Caco-2 (cell line): Measurements from ENCODE around the gene GCNT2. TPM values are rescaled to one million over a fixed set of nuclear protein-coding genes. Genes with fewer than 3 reads are reported as not detected.
A peak's percentile ranks its signal among the peaks of the same experiment; 100 is the strongest.
"Not testable (repeated sequence)": the region's sequence is repeated elsewhere in the genome, so short reads cannot be mapped to it uniquely, and the experiment has no call there.

Source experiments
- BruUV-seq: library from RNA; stranded (reverse); fragments of 400-500 nt; replicated peaks from 2 replicates; lab custom pipeline; 2021; lab: Mats Ljungman, UMichigan
- CTCF ChIA-PET: fragments of 300-600 bp; sonication (Branson Sonifier 250); formaldehyde crosslinking; loops from one replicate; lab custom pipeline; 2022; ENCODE audit warnings: antibody characterized with exemption; lab: Charles Lee
- POLR2A ChIA-PET: fragments of 300-600 bp; sonication (Branson Sonifier 250); formaldehyde crosslinking; loops from one replicate; lab custom pipeline; 2022; ENCODE audit warnings: antibody characterized with exemption; lab: Charles Lee
- DNase-seq, 2 experiments: peaks; one replicate each; pipeline versions ENCODE4 v3.0.0 to v3.0.0-alpha.2; 2020 to 2022
- H3K27me3 ChIP-seq: replicated peaks from 2 replicates; pipeline ENCODE4 v1.6.0; 2011; ENCODE audit warnings: low read length; ENCODE audit not compliant: control insufficient read depth, insufficient read depth
- H3K36me3 ChIP-seq: 2 replicates; pipeline ENCODE4 v1.5.1; 2011; ENCODE audit warnings: low read length; ENCODE audit not compliant: control insufficient read depth, insufficient read depth
- H3K4me1 ChIP-seq: fragments of 250-450 bp; sonication (Bioruptor Pico); 2 replicates; pipeline ENCODE4 v1.5.1; 2020; ENCODE audit warnings: mild to moderate bottlenecking
- H3K4me3 ChIP-seq: 2 replicates; pipeline ENCODE4 v1.5.1; 2011; ENCODE audit warnings: low read depth, mild to moderate bottlenecking, control low read depth, low read length
- H3K9me3 ChIP-seq: fragments of 250-450 bp; sonication (Bioruptor Pico); 2 replicates; pipeline ENCODE4 v1.5.1; 2020; ENCODE audit warnings: mild to moderate bottlenecking, moderate library complexity
- H3K27ac Mint-ChIP-seq: one replicate; pipeline ENCODE4 v1.8.0; 2022; ENCODE audit warnings: mixed read lengths; ENCODE audit not compliant: unreplicated experiment
- H3K27me3 Mint-ChIP-seq: one replicate; pipeline ENCODE4 v1.8.0; 2022; ENCODE audit warnings: mixed read lengths; ENCODE audit not compliant: insufficient read depth, unreplicated experiment
- H3K36me3 Mint-ChIP-seq: one replicate; pipeline ENCODE4 v1.8.0; 2022; ENCODE audit warnings: mild to moderate bottlenecking, mixed read lengths; ENCODE audit not compliant: insufficient read depth, unreplicated experiment
- H3K4me1 Mint-ChIP-seq: one replicate; pipeline ENCODE4 v1.8.0; 2022; ENCODE audit warnings: low read depth, mixed read lengths; ENCODE audit not compliant: unreplicated experiment
- H3K4me3 Mint-ChIP-seq: one replicate; pipeline ENCODE4 v1.8.0; 2022; ENCODE audit warnings: mild to moderate bottlenecking, moderate library complexity, mixed read lengths; ENCODE audit not compliant: unreplicated experiment
- H3K9me3 Mint-ChIP-seq: one replicate; pipeline ENCODE4 v1.8.0; 2022; ENCODE audit warnings: mixed read lengths; ENCODE audit not compliant: unreplicated experiment
- CTCF ChIP-seq, 2 experiments: fragments of 200-600 bp in 1 of 2; IDR thresholded peaks; 1 replicate in 1 of 2; 2 replicates in 1 of 2; pipeline versions ENCODE4 v1.5.1 to v1.8.0; 2011 to 2022; ENCODE audit warnings: antibody characterized with exemption in 1 of 2, control low read depth in 1 of 2, inconsistent platforms in 1 of 2, low read depth in 1 of 2, low read length in 1 of 2, mild to moderate bottlenecking in 1 of 2, moderate library complexity in 1 of 2; ENCODE audit not compliant: insufficient read depth in 1 of 2, severe bottlenecking in 1 of 2, unreplicated experiment in 1 of 2
- intact Hi-C: fragments of 100-400 bp; cut with micrococcal nuclease; formaldehyde crosslinking; loops from one replicate; pipeline ENCODE4 v1.10.0; 2022; ENCODE audit not compliant: unreplicated experiment
- total RNA-seq: library from RNA; stranded (reverse); gene quantifications from 2 replicates; pipeline ENCODE4 v1.2.3, GENCODE V29; 2022

The GCNT2 gene
- total RNA-seq, 1 experiment from 2014 or later = 70.7 TPM

GRCh38 chr6:10514049-10514780 is 6.9 kb upstream of the GCNT2 start:
- H3K27me3 ChIP-seq = no peaks in the 10 kb centered on the region
- CTCF ChIA-PET = no interaction called here
- no peaks in the 10 kb centered on the region for H3K27me3 Mint-ChIP-seq
- H3K4me3 Mint-ChIP-seq = no peak overlapping the region
- H3K4me3 ChIP-seq = no peak overlapping the region
- POLR2A ChIA-PET = no interaction called here
- no peaks in the 10 kb centered on the region for H3K9me3 Mint-ChIP-seq
- no peak for DNase-seq
- no peak for TF ChIP-seq CTCF (IDR thresholded peaks at IDR 0.05; ENCODE audit: insufficient read depth in 1 of 2, low read depth in 1 of 2, low read length in 1 of 2, severe bottlenecking in 1 of 2, unreplicated experiment in 1 of 2)
- H3K9me3 ChIP-seq = no peaks in the 10 kb centered on the region
- no peaks in the 10 kb centered on the region for H3K36me3 ChIP-seq
- no TSS peak for BruUV-seq
- peaks cover 33% of the 10 kb centered on the region for H3K4me1 Mint-ChIP-seq
- no peak overlapping the region for H3K27ac Mint-ChIP-seq
- intact Hi-C loops = no loop called here
- H3K4me1 ChIP-seq = peaks cover 25% of the 10 kb centered on the region
- H3K36me3 Mint-ChIP-seq = peaks cover 6% of the 10 kb centered on the region

GRCh38 chr6:10516953-10517352 is 4.2 kb upstream of the GCNT2 start:
- ChIA-PET POLR2A (no interaction called here), CTCF (no interaction called here)
- intact Hi-C loops = no loop called here
- H3K27me3 ChIP-seq = no peaks in the 10 kb centered on the region
- TF ChIP-seq CTCF (IDR thresholded peaks at IDR 0.05; ENCODE audit: insufficient read depth in 1 of 2, low read depth in 1 of 2, low read length in 1 of 2, severe bottlenecking in 1 of 2, unreplicated experiment in 1 of 2) = no peak
- no peak overlapping the region for H3K4me3 ChIP-seq
- H3K27ac Mint-ChIP-seq = no peak overlapping the region
- no peaks in the 10 kb centered on the region for H3K36me3 ChIP-seq
- no peak for DNase-seq
- peaks cover 17% of the 10 kb centered on the region for H3K36me3 Mint-ChIP-seq
- H3K4me1 Mint-ChIP-seq = peaks cover 15% of the 10 kb centered on the region
- no peaks in the 10 kb centered on the region for H3K9me3 Mint-ChIP-seq
- no peaks in the 10 kb centered on the region for H3K27me3 Mint-ChIP-seq
- no peak overlapping the region for H3K4me3 Mint-ChIP-seq
- BruUV-seq = no TSS peak
- H3K4me1 ChIP-seq = peaks cover 17% of the 10 kb centered on the region
- no peaks in the 10 kb centered on the region for H3K9me3 ChIP-seq

- H3K36me3 ChIP-seq = no peaks in the 10 kb centered on the region
- Mint-ChIP-seq H3K4me3 (peak overlapping the region; percentile 62), H3K9me3 (no peaks in the 10 kb centered on the region), H3K36me3 (peaks cover 17% of the 10 kb centered on the region), H3K27ac (peak overlapping the region; percentile 81), H3K27me3 (no peaks in the 10 kb centered on the region), H3K4me1 (peaks cover 20% of the 10 kb centered on the region)
- TF ChIP-seq CTCF (IDR thresholded peaks at IDR 0.05; ENCODE audit: insufficient read depth in 1 of 2, low read depth in 1 of 2, low read length in 1 of 2, severe bottlenecking in 1 of 2, unreplicated experiment in 1 of 2) = no peak
- H3K27me3 ChIP-seq = no peaks in the 10 kb centered on the region
- no peak for DNase-seq
- ChIA-PET CTCF (interaction anchor here (0.6 kb wide), 1 partner anchor 550 kb away, joined by 3 read pairs; no protein-coding TSS in a partner anchor), POLR2A (interaction anchor here (0.7 to 1.0 kb wide), 2 partner anchors 49 to 204 kb away, joined by 3 to 4 read pairs; partner anchors contain the start of gene TMEM14C)
- BruUV-seq = no TSS peak
- H3K4me1 ChIP-seq = peaks cover 29% of the 10 kb centered on the region
- intact Hi-C loops = no loop called here
- no peak overlapping the region for H3K4me3 ChIP-seq
- H3K9me3 ChIP-seq = no peaks in the 10 kb centered on the region
These were observed 2.4 kb upstream of the GCNT2 start for GRCh38 chr6:10518557-10519407.

- H3K27me3 Mint-ChIP-seq, BruUV-seq, intact Hi-C loops, H3K36me3 ChIP-seq, H3K4me3 ChIP-seq, H3K9me3 ChIP-seq, H3K9me3 Mint-ChIP-seq, H3K27me3 ChIP-seq: not testable (repeated sequence)
- H3K36me3 Mint-ChIP-seq = peaks cover 20% of the 10 kb centered on the region
- POLR2A ChIA-PET = interaction anchor here (0.7 to 1.0 kb wide), 2 partner anchors 49 to 203 kb away, joined by 3 to 4 read pairs; partner anchors contain the start of gene TMEM14C
- H3K4me1 ChIP-seq = peaks cover 29% of the 10 kb centered on the region
- H3K4me3 Mint-ChIP-seq = peak overlapping the region; percentile 62
- peaks cover 23% of the 10 kb centered on the region for H3K4me1 Mint-ChIP-seq
- CTCF ChIA-PET = interaction anchor here (0.6 kb wide), 1 partner anchor 550 kb away, joined by 3 read pairs; no protein-coding TSS in a partner anchor
- peak overlapping the region; percentile 81 for H3K27ac Mint-ChIP-seq
- peak; percentile 54 to 69 for DNase-seq
These were observed 1.8 kb upstream of the GCNT2 start for GRCh38 chr6:10519408-10519697.
